Suprapubic skin (tissue), 3 donors: Measurements from ENCODE around the gene ELAPOR1.

Experiments
- CTCF ChIP-seq, 2 donors: fragments of 200-600 bp in 1 of 2; fragments of 450-650 bp in 1 of 2; sonication (generic) in 1 of 2; IDR thresholded peaks; one replicate each; pipeline ENCODE4 v1.5.1; 2016 to 2019; ENCODE audit warnings: antibody characterized with exemption in 2 of 2, mild to moderate bottlenecking in 1 of 2, moderate library complexity in 1 of 2
- EP300 ChIP-seq: sonication (generic); formaldehyde crosslinking; IDR thresholded peaks from one replicate; pipeline ENCODE4 v1.6.1; 2017; ENCODE audit warnings: antibody characterized with exemption
- POLR2A ChIP-seq, 2 donors: fragments of 450-650 bp; IDR thresholded peaks; one replicate each; pipeline ENCODE4 v1.6.1; 2017; ENCODE audit warnings: antibody characterized with exemption in 2 of 2, mild to moderate bottlenecking in 2 of 2, moderate library complexity in 2 of 2

DNA sequence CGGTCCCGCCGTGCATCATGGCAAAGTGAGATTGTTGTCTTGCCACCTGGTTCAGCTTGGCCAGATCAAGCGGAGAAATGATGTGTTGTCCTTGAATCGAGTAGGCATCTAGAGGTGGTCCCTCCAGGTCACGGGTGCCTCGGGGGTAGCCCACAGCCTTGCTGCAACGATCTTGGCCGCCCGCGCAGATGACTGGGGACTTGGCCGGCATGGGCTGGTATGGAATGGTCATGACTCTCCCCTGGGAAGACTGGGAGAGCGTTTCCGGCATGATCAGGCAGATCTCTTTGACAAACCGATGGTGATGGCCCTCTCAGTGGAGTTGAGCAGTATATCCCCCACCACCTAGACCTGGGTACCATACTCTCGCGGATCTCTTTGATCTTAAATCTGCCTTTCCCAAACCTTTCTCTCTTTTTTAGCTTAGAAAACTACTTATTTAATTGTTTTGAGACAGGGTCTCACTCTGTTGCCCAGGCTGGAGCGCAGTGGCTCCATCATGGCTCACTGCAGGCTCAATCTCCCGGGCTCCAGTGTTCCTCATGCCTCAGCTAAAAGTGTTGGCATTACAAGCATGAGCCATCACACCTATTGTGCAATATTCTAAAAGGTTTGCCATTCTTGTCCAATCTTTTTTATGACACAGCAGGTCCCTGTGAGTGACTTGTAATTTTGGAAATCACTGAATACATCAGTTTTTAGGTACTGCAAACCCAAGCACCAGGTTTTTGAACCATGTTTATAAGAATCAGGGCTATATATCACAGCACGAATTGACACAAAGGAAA is 9.4 kb upstream of the ELAPOR1 start:
- TF ChIP-seq POLR2A (IDR thresholded peaks at IDR 0.05): no peak
- TF ChIP-seq CTCF (IDR thresholded peaks at IDR 0.05): no peak
- TF ChIP-seq EP300: no peak
